Tibial artery (tissue), 4 donors: ENCODE data around the gene FAM117B.

Source experiments
- DNase-seq, 2 donors: peaks; one replicate each; pipeline ENCODE4 v3.0.0-alpha.2; 2019
- H3K27ac ChIP-seq, 2 donors: fragments of 200-600 bp; sonication (generic) in 1 of 2; 1 replicate in 1 of 2; 2 replicates in 1 of 2; pipeline ENCODE4 v1.5.1; 2018 to 2019; ENCODE audit warnings: mild to moderate bottlenecking in 1 of 2
- H3K27me3 ChIP-seq, 2 donors: fragments of 200-600 bp; sonication (generic) in 1 of 2; one replicate each; pipeline versions ENCODE4 v1.5.1 to v1.6.0; 2016 to 2019
- H3K36me3 ChIP-seq, 3 donors: fragments of 200-600 bp; sonication (generic) in 2 of 3; one replicate each; pipeline ENCODE4 v1.5.1; 2016 to 2019; ENCODE audit warnings: mild to moderate bottlenecking in 2 of 3
- H3K4me1 ChIP-seq, 4 donors: fragments of 200-600 bp; sonication (generic) in 2 of 4; 1 replicate in 3 of 4; 2 replicates in 1 of 4; pipeline ENCODE4 v1.5.1; 2016 to 2019
- H3K4me3 ChIP-seq, 2 donors: fragments of 200-600 bp; sonication (generic) in 1 of 2; 1 replicate in 1 of 2; 2 replicates in 1 of 2; pipeline ENCODE4 v1.5.1; 2018 to 2019; ENCODE audit warnings: mild to moderate bottlenecking in 2 of 2
- H3K9me3 ChIP-seq, 3 donors: fragments of 200-600 bp; sonication (generic) in 1 of 3; one replicate each; pipeline ENCODE4 v1.5.1; 2016 to 2019
- intact Hi-C: fragments of 100-400 bp; cut with DNase I; formaldehyde crosslinking; loops from one replicate; pipeline ENCODE4 v1.15.0; 2023; ENCODE audit warnings: low total_unique reads
- TF ChIP-seq, protein P1 (sequence below), 2 experiments: fragments of 200-600 bp in 1 of 2; fragments of 450-650 bp in 1 of 2; IDR thresholded peaks; one replicate each; pipeline ENCODE4 v1.5.1; 2017 to 2019; ENCODE audit warnings: antibody characterized with exemption in 2 of 2, mild to moderate bottlenecking in 1 of 2, moderate library complexity in 1 of 2

FAM117B gene

DNA sequence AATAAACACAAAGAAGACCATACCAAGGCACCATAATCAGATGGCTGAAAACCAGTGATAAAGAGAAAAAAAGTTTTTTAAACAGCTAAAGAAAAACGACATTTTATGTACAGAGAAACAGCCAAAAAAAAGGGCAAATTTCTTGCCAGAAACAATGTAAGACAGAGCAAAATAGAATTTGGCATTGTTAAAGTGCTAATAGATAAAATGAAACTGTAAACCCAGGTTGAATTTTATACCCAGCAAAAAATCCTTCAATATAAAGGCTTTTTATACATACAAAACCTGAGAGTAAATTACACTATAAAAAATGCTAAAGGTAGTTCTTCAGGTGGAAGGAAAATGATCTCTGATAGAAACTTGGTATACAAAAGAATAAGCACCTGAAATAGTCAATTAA is 45.7 kb downstream of the FAM117B start:
- Histone ChIP-seq H3K27ac (no peak overlapping the region), H3K4me3 (no peak overlapping the region)

DNA sequence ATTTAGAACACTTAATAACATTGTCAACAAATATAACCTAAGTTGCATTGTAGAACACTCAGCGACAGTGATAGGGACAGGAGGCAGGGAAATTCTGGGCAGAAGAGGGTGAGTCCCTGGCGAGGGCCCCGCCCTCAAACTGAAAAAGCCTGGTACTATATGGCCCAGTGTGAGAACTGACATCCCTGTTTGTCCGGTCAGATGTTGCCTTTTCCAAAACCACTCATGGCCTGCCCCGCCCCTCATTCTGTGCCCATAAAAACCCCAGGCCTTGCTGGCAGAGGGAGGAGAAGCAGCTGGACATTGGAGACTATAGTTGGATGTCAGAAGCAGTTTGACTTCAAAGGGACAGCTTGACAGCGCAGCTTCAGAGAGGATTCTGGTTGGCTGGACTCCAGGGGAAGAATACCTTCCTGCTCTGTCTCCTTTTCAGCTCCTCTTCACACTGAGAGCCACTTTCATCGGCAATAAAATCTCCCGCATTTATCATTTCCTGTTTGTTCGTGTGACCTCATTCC is 47.0 kb downstream of the FAM117B start:
- Histone ChIP-seq H3K4me1 (no peaks in the 10 kb centered on the region), H3K4me3 (no peak overlapping the region), H3K9me3 (peaks cover 0 to 16% (median 5%) of the 10 kb centered on the region in 3 donors), H3K36me3 (peaks cover 0 to 3% (median 0%) of the 10 kb centered on the region in 3 donors), H3K27ac (no peak overlapping the region), H3K27me3 (no peaks in the 10 kb centered on the region)
- intact Hi-C loops = no loop called here
- no peak for DNase-seq
- TF ChIP-seq, protein P1, sequence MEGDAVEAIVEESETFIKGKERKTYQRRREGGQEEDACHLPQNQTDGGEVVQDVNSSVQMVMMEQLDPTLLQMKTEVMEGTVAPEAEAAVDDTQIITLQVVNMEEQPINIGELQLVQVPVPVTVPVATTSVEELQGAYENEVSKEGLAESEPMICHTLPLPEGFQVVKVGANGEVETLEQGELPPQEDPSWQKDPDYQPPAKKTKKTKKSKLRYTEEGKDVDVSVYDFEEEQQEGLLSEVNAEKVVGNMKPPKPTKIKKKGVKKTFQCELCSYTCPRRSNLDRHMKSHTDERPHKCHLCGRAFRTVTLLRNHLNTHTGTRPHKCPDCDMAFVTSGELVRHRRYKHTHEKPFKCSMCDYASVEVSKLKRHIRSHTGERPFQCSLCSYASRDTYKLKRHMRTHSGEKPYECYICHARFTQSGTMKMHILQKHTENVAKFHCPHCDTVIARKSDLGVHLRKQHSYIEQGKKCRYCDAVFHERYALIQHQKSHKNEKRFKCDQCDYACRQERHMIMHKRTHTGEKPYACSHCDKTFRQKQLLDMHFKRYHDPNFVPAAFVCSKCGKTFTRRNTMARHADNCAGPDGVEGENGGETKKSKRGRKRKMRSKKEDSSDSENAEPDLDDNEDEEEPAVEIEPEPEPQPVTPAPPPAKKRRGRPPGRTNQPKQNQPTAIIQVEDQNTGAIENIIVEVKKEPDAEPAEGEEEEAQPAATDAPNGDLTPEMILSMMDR (IDR thresholded peaks at IDR 0.05) = no peak

More for the DNA sequence above, 45.7 kb downstream of the FAM117B start:
- DNase-seq = no peak
- Histone ChIP-seq H3K4me1 (no peaks in the 10 kb centered on the region), H3K9me3 (peaks cover 0 to 16% (median 5%) of the 10 kb centered on the region in 3 donors), H3K27me3 (no peaks in the 10 kb centered on the region), H3K36me3 (peaks cover 0 to 3% (median 0%) of the 10 kb centered on the region in 3 donors)
- intact Hi-C loops = no loop called here
- TF ChIP-seq, protein P1 (IDR thresholded peaks at IDR 0.05) = no peak

DNA sequence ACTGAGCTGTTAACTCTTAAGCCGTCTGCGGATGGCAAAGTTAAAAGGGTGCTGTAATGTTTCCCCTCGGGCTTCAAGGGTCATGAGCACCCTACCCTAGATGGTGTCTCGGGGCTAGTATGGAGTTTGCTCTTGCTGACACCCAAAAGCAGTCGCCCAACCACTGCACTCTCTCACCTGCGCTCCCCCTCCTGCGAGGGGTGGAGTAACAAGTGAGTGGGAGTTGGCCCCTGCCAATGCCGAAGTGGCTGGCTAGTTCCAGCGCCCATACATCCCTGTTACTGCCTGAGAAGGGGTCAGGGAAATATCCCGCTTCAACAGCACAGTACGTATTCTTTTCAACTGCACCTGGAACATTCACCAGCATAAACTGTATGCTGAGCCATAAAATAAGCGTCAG is 47.5 kb downstream of the FAM117B start:
- Histone ChIP-seq H3K9me3 (peaks cover 0 to 16% (median 5%) of the 10 kb centered on the region in 3 donors), H3K27me3 (no peaks in the 10 kb centered on the region), H3K4me3 (no peak overlapping the region), H3K27ac (no peak overlapping the region), H3K36me3 (peaks cover 0 to 3% (median 0%) of the 10 kb centered on the region in 3 donors), H3K4me1 (no peaks in the 10 kb centered on the region)
- intact Hi-C loops = no loop called here
- TF ChIP-seq, protein P1 (IDR thresholded peaks at IDR 0.05) = no peak
- DNase-seq = no peak

DNA sequence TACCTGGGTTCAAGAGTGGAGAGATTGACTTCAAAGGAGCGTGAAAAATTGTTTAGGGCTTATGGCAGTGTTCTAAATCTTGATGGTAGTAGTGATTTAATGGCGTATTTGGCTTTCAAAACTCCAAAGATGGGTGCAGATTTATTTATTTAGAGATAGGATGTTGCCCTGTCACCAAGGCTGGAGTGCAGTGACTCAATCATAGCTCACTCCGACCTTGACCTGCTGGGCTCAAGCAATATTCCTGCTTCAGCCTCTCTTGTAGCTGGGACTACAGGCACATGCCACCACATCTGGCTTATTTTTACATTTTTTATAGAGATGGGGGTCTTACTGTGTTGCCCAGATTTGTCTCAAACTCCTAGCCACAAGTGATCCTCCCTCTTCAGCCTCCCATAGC is 52.5 kb downstream of the FAM117B start:
- peaks cover 0 to 5% (median 0%) of the 10 kb centered on the region in 4 donors for H3K4me1 ChIP-seq
- H3K4me3 ChIP-seq = no peak overlapping the region
- no peak for DNase-seq
- TF ChIP-seq, protein P1 (IDR thresholded peaks at IDR 0.05) = no peak
- intact Hi-C loops = no loop called here
- no peak overlapping the region for H3K27ac ChIP-seq
- peaks cover 0 to 2% (median 0%) of the 10 kb centered on the region in 3 donors for H3K36me3 ChIP-seq
- H3K27me3 ChIP-seq = no peaks in the 10 kb centered on the region
- peaks cover 0 to 5% (median 3%) of the 10 kb centered on the region in 3 donors for H3K9me3 ChIP-seq

DNA sequence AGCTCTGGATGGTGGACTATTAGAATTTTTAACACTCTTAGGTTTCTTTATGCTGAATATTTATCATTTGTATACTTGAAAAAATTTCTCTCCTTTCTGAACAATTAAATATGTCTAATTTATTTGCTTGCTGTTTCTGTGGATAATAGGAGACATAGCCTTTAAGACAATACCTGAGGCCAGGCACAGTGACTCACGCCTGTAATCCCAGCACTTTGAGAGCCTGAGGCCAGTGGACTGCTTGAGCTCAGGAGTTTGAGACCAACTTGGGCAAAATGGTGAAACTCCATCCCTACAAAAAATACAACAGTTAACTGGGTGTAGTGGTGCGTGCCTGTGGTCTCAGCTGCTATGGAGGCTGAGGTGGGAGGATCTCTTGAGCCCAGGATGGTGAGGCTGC is 54.7 kb downstream of the FAM117B start:
- H3K27me3 ChIP-seq = no peaks in the 10 kb centered on the region
- H3K27ac ChIP-seq = no peak overlapping the region
- no peaks in the 10 kb centered on the region for H3K9me3 ChIP-seq
- TF ChIP-seq, protein P1 (IDR thresholded peaks at IDR 0.05) = no peak
- H3K36me3 ChIP-seq = no peaks in the 10 kb centered on the region
- H3K4me1 ChIP-seq = peaks cover 0 to 5% (median 0%) of the 10 kb centered on the region in 4 donors
- intact Hi-C loops = no loop called here
- no peak overlapping the region for H3K4me3 ChIP-seq
- DNase-seq = no peak

DNA sequence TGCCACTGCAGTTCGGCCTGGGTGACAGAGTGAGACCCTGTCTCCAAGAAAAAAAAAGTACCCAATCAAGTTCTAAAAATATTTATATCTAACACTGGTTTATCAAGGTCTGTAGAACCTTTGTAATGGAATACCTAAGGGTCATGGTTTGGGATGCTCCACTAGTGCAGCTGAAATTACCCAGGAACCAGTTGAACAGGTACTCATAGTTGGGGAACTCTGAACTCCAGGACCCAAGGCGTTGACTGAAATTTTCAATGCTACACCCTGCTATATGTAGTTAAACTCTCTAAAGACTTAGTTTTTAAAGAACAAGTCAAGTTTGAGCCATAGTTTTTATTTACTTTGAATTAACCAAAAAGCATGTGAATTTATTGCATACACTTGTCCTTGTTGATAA is 55.1 kb downstream of the FAM117B start:
- Histone ChIP-seq H3K27ac (no peak overlapping the region), H3K4me3 (no peak overlapping the region), H3K4me1 (peaks cover 0 to 5% (median 0%) of the 10 kb centered on the region in 4 donors), H3K9me3 (no peaks in the 10 kb centered on the region), H3K36me3 (no peaks in the 10 kb centered on the region), H3K27me3 (no peaks in the 10 kb centered on the region)
- DNase-seq = no peak
- TF ChIP-seq, protein P1 (IDR thresholded peaks at IDR 0.05) = no peak
- intact Hi-C loops = no loop called here
